Neural cell (in vitro differentiated cells): ENCODE results near the gene STAP2.

ENCODE experiments used
- EP300 ChIP-seq: fragments of 450-650 bp; conservative IDR thresholded peaks from 2 replicates; pipeline ENCODE4 v1.6.1; 2014; ENCODE audit warnings: antibody characterized with exemption, mild to moderate bottlenecking, moderate library complexity; ENCODE audit not compliant: poor library complexity, severe bottlenecking
- EZH2 ChIP-seq: fragments of 200-600, 300-800 bp; shearing (Covaris generic), sonication (generic); IDR thresholded peaks from 2 replicates; pipeline ENCODE4 v1.6.1; 2014; ENCODE audit warnings: antibody characterized with exemption, low read length, borderline replicate concordance, mild to moderate bottlenecking; ENCODE audit not compliant: insufficient read depth, poor library complexity, severe bottlenecking
- MXI1 ChIP-seq: fragments of 450-650 bp; conservative IDR thresholded peaks from 2 replicates; pipeline ENCODE4 v1.6.1; 2014; ENCODE audit warnings: antibody characterized with exemption, mild to moderate bottlenecking; ENCODE audit not compliant: poor library complexity, severe bottlenecking
- POLR2AphosphoS5 ChIP-seq: IDR thresholded peaks from 2 replicates; pipeline ENCODE4 v1.6.1; 2012
- RAD21 ChIP-seq: fragments of 450-650 bp; conservative IDR thresholded peaks from 2 replicates; pipeline ENCODE4 v1.6.1; 2014; ENCODE audit warnings: antibody characterized with exemption, mild to moderate bottlenecking, moderate library complexity
- REST ChIP-seq: IDR thresholded peaks from 2 replicates; pipeline ENCODE4 v1.6.1; 2012; ENCODE audit warnings: borderline replicate concordance
- SMC3 ChIP-seq: fragments of 450-650 bp; conservative IDR thresholded peaks from 2 replicates; pipeline ENCODE4 v1.6.1; 2014; ENCODE audit warnings: antibody characterized with exemption, mild to moderate bottlenecking, moderate library complexity; ENCODE audit not compliant: poor library complexity
- TAF1 ChIP-seq: IDR thresholded peaks from 2 replicates; pipeline ENCODE4 v1.6.1; 2012; ENCODE audit warnings: low read depth
- TF ChIP-seq, protein P1 (sequence below): fragments of 450-650 bp; IDR thresholded peaks from 2 replicates; pipeline ENCODE4 v1.5.1; 2014; ENCODE audit warnings: antibody characterized with exemption, mild to moderate bottlenecking, moderate library complexity; ENCODE audit not compliant: poor library complexity, severe bottlenecking

DNA sequence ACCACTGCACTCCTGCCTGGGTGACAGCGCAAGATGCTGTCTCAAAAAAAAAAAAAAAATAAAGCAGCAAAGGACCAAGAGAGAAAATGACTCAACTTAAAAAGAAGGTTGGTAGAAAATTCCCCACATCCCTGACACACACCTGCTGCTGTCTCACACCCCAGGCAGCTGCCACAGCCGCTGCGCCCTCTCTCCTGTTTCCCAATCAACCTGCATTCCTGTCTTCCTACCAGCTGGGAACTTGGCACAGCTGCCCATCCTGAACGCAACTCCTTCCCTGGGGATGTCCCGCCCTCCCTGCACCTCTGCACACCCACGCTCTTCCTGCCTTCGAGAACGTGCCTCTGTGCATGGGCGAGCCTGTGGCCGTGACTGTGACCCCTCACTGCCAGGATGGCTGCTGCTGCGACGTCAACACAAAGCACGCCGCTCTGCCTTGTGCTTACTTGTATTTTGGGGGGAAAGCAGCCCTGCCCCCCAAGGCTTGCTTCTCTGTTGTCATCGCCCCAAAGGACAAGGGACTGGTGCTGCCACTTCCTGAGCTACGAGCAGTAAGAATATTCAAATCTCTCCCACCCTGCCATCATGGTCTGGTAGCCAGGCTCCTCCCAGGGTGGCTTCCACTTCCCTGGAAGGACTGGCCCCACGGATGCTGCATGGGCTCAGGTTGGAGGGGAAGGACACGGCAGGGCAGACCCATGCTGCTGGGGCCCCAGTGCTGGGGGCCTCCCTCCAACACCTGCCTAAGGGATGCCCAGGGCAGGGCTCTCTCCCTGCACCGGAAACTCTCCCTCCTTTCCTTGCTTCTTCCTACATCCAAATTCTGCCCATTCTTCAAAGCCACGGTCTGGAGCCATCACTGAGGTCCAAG, 41.0 kb upstream of the STAP2 start:
- TF ChIP-seq, protein P1, sequence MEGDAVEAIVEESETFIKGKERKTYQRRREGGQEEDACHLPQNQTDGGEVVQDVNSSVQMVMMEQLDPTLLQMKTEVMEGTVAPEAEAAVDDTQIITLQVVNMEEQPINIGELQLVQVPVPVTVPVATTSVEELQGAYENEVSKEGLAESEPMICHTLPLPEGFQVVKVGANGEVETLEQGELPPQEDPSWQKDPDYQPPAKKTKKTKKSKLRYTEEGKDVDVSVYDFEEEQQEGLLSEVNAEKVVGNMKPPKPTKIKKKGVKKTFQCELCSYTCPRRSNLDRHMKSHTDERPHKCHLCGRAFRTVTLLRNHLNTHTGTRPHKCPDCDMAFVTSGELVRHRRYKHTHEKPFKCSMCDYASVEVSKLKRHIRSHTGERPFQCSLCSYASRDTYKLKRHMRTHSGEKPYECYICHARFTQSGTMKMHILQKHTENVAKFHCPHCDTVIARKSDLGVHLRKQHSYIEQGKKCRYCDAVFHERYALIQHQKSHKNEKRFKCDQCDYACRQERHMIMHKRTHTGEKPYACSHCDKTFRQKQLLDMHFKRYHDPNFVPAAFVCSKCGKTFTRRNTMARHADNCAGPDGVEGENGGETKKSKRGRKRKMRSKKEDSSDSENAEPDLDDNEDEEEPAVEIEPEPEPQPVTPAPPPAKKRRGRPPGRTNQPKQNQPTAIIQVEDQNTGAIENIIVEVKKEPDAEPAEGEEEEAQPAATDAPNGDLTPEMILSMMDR, result no peak
- no peak for TF ChIP-seq TAF1
- no peak for TF ChIP-seq EP300
- TF ChIP-seq POLR2AphosphoS5, result no peak
- no peak for TF ChIP-seq SMC3
- no peak for TF ChIP-seq EZH2
- no peak for TF ChIP-seq MXI1
- no peak for TF ChIP-seq RAD21
- no peak for TF ChIP-seq REST
